ENCODE data around the gene CDK10.

DNA sequence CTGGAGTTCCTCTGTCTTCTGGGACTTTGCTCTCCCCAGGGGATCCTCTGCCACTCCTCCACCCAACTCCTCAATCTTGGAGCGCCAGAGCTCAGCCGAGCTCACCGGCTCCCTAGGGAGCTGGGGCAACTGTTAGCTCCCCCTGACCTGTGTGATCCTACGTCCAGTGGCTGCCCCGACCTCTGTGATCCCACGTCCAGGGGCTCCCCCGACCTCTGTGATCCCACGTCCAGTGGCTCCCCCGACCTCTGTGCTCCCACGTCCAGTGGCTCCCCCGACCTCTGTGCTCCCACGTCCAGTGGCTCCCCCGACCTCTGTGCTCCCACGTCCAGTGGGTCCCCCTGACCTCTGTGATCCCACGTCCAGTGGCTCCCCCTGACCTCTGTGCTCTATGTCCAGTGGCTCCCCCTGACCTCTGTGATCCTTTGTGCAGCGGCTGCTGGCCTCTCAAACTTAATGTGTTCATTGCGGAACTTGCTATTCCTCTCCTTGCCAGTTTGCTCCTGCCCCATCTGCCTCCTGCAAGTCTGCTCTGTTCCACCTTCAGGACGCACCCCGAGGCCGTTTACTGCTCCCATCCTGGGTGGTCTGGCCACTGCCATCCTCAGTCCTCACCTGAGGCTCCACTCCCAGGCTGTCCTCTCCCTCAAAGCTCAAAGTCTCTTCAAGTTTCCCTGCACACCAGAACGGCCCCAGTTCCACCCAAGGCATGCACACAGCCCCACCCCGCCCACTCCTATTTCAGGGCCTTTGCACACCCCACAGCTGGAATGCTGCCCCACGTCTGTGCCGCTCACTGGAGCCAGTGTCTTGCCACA lies 31.4 kb downstream of the CDK10 start:
- TF ChIP-seq, protein P1, sequence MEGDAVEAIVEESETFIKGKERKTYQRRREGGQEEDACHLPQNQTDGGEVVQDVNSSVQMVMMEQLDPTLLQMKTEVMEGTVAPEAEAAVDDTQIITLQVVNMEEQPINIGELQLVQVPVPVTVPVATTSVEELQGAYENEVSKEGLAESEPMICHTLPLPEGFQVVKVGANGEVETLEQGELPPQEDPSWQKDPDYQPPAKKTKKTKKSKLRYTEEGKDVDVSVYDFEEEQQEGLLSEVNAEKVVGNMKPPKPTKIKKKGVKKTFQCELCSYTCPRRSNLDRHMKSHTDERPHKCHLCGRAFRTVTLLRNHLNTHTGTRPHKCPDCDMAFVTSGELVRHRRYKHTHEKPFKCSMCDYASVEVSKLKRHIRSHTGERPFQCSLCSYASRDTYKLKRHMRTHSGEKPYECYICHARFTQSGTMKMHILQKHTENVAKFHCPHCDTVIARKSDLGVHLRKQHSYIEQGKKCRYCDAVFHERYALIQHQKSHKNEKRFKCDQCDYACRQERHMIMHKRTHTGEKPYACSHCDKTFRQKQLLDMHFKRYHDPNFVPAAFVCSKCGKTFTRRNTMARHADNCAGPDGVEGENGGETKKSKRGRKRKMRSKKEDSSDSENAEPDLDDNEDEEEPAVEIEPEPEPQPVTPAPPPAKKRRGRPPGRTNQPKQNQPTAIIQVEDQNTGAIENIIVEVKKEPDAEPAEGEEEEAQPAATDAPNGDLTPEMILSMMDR (IDR thresholded peaks at IDR 0.05): no peak
- TF ChIP-seq POLR2A (IDR thresholded peaks at IDR 0.05): no peak
